GM21723 (cell line): ENCODE measurements around the gene PEX11G.

Experiments used
- ATAC-seq: cut with Tn5 transposase; IDR thresholded peaks from one replicate; pipeline ENCODE4 v1.9.1; 2021; ENCODE audit warnings: mild to moderate bottlenecking, moderate library complexity; ENCODE audit not compliant: unreplicated experiment

The PEX11G gene

DNA sequence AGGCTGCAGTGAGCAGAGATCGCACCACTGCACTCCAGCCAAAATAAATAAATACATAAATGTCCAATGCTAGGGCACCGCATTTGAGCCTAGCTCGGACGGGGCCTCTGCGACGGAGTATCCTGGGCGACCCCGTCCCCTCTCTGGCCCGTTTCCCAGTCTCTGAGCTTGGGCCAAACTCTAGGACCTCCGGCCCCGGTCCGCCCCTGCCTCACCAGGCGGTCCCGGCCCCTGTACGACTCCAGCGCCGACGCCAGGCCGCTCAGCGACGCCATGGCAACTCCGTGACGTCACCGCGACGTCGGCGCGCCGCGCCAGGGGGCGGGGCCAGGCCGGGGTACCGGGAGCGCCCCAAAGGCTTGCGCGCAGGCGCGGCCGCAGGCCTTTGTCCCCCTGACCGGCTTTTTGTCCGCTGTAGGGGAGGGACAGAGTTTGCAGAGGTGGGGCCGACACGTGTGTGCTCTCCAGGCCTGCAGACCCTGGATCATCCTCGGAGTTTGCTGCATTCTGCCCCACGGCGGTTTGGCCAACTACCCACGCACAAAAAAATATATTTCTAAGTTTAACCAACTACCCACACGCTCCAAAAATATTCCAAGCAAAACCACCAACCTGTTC is at the start of gene PEX11G:
Gene PEX11G (minus strand): TSS at position 300 of the 618 bp plus-strand sequence. CDS start 25 bp downstream, at position 275.
- peak; percentile 65 for ATAC-seq

DNA sequence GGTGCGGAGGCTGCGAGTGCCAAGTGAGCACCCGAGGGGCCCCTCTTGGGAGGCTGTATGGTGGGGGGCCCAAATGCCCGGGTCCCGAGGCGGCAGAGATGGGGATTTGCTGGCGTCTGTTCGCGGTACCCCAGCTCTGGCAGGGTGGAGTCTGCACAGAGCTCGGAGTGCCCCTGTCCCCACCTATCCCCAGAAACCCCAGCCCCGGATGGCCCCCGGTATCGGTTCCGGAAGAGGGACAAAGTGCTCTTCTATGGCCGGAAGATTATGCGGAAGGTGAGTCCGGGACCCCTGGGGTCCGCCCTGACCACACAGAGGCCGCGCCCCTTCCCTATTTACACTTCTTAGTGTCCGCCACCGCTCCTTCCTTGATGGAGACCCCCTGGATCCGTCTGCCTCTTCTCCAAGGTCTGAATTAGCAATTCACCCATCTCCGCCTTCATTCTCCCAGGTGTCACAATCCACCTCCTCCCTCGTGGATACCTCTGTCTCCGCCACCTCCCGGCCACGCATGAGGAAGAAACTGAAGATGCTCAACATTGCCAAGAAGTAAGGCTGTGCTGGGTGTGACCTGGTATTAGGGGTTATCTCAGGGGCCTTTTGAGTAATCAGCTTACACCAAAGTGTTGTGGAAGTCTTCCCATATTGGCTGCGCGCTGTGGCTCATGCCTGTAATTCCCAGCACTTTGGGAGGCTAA is 47.3 kb upstream of the PEX11G start:
- no peak for ATAC-seq

DNA sequence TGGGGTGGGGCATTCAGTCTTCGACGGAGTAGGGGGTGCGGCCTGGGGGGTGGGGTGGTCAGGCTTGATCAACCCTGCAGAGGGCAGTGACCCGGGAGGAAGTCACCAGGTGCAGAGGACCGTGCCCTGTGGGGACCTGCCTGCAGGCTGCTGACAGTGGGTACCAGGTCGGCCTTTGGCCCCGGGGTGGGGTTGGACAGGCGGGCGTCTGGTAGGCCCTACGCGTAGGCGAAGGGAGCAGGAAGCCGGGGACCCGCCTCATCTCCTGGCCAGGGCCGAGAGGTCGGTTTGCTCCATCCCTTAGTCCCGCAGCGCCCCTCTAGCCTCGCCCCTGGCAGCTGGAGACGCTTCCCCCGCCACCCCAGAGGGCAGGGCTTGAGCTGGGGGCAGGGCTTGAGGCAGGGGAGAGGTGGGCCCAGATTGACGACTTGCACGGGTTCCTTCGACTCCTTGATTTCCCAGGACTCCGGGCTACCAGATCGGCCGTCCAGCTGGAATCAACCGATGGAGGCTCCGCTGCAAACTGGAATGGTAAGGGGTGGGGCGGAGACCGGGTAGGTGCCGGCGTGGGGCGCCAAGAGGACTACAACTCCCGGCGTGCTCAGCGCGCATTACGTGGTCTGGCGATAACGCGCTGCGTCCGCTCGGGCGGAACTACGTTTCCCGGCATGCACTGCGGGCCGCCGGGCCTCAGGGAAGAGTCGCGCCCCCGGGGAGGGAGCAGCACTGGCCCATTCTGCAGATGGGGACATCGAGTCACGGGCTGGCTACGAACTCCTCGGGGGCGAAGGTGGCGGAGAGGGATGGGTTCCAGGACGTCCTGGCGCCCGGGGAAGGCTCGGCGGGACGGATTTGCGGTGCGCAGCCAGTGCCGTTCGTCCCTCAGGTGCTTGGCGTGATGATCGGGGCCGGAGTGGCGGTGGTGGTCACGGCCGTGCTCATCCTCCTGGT is 46.5 kb upstream of the PEX11G start, which contains the start of gene PNPLA6:
Gene PNPLA6 (plus strand): TSS at position 671 of the 951 bp plus-strand sequence. CDS start 72 bp downstream, at position 743.
- ATAC-seq: peak; percentile 76

DNA sequence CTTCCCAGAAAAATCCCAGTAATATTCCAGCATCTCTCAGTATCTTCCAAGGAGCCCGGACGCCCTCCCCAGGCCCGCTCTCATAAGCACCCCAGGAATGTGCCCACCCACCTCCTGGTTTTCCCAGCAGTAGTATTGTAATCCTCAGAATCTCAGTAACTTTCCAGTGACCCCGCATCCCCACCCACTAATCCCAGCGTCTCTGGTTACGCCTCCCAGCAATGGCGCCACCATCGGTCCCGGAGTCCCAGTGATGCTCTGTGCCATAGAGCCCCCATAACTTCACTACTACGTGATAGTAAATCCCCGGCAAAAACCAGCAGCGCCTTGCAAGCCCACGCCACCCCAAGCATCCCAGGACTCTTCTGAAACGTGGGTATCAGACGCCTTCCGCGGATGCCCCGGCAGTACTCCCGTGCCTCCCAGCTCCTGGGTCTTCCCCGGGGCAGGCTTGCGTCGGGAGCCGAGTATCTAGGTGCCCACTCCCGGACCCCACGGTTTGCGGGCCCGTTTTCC is 45.8 kb upstream of the PEX11G start:
- ATAC-seq: no peak

DNA sequence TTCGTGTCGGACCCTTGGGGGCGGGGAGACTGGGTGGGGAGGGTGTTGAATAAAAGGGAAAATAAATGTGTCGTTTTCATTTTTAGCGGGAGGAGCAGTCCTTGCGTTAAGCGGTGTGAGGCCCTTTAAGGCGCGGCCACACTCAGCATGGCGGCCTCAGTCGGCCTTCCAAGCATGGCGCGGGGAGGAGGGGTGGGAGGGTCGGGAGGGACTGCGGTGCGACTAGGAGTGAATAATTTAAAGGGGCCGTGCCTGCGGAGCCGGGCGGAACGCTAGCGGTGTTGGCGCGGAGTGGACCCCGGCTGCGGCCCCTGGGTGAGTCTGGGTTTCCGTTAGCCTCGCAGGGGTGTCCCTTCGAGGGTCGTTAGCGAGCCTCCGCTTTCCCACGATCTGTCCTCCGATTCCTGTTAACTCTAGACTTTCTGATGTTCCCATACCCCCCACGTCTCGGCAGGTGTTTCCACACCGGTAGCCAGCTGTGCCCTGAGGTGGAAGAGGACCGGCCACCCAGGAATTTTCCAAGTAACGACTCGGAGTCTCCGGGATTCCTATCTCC is 45.2 kb upstream of the PEX11G start:
- ATAC-seq: no peak

DNA sequence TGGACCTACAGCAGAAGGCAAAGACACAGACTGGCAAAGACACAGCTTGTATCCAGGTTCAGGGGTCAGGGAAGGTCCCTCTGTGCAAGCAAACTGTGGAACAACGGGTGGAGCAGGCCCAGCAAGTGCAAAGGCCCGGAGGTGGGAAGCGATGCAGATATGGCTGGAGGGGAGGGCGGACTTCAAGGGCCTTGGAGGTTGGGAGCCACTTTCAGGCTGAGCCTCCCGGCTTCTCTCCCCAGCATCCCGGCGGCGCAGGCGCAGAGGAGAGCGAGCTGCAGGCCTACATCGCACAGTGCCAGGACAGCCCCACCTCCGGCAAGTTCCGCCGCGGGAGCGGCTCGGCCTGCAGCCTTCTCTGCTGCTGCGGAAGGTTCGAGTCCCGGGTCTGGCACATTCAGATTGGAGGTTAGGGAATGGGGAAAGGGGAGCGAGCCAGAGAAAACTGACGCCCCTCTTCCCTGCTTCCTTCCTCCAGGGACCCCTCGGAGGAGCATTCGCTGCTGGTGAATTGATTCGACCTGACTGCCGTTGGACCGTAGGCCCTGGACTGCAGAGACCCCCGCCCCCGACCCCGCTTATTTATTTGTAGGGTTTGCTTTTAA is 44.5 kb upstream of the PEX11G start:
- no peak for ATAC-seq

DNA sequence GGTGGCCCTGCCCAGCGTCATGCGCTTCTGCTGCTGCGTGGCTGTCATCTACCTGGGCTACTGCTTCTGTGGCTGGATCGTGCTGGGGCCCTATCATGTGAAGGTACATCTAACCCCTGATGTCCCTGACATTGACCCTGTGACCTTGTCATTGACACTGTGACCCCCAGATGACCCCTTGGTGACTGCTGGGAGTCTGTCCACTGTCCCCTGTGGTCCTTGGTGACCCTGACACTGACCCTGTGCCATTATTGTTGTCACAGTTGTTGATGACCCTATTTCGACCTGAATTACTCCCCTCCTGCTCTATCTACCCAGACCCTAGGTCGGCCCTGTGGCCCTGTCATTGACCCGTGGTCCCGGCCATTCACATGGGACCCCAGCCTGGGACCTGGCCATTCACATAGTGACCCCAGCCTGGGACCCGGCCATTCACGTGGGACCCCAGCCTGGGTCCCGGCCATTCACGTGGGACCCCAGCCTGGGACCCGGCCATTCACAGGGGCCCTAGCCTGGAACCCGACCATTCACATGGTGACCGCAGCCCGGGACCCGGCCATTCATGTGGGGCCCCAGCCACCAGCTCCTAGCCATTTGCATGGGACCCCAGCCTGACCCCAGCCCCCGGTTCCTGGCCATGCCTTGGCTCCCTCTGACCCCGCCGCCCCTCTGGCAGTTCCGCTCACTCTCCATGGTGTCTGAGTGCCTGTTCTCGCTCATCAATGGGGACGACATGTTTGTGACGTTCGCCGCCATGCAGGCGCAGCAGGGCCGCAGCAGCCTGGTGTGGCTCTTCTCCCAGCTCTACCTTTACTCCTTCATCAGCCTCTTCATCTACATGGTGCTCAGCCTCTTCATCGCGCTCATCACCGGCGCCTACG is 41.0 kb upstream of the PEX11G start:
- ATAC-seq: no peak

DNA sequence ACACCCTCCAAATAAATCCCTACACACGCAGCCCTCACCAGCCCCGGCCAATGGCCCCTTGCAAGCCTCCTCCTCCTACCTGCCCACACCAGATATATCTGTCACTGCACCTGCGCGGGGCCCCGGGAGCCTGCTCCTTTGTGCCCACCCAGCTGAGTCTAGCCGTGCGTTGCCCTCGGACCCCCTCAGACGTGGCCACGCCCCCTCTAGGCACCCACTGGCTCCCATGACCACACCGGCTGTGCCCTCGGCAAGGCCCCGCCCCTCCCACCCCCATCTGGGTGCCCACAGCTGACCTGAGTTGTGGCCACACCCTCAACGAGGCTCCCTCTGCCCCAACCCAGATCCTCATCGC is 40.4 kb upstream of the PEX11G start:
- no peak for ATAC-seq

DNA sequence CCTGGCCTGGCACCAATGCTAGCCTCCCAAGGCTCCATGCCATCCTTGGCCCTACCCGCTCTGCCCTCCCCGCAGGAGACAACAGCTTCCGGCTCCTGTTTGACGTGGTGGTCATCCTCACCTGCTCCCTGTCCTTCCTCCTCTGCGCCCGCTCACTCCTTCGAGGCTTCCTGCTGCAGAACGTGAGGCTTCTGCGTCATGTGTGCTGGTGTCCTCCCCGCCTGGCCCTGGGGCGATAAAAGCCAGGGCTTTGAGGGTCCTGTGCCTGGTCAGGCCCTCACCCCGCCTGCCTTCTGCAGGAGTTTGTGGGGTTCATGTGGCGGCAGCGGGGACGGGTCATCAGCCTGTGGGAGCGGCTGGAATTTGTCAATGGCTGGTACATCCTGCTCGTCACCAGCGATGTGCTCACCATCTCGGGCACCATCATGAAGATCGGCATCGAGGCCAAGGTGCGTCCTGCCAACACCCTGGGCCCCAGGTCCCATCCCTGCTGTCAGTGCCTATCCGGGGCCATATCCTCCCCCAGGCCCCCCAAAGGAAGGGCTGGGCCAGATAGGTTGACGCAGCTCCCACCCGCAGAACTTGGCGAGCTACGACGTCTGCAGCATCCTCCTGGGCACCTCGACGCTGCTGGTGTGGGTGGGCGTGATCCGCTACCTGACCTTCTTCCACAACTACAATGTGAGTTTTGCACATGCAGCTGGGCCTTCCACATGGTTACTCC is 39.8 kb upstream of the PEX11G start:
- no peak for ATAC-seq

DNA sequence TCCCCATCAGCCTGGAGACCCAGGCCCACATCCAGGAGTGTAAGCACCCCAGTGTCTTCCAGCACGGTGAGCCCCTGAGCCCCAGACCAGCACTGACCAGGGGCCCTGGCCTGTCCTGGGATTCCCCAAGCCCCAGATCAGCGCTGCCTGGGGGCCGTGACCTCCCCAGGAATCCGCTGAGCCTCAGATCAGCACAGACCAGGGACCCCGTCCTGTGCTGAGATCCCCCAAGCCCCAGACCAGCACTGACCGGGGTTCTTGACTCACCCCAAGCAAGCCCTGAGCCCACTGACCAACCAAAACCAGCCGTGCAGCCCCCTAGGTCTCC is 39.3 kb upstream of the PEX11G start:
- no peak for ATAC-seq

DNA sequence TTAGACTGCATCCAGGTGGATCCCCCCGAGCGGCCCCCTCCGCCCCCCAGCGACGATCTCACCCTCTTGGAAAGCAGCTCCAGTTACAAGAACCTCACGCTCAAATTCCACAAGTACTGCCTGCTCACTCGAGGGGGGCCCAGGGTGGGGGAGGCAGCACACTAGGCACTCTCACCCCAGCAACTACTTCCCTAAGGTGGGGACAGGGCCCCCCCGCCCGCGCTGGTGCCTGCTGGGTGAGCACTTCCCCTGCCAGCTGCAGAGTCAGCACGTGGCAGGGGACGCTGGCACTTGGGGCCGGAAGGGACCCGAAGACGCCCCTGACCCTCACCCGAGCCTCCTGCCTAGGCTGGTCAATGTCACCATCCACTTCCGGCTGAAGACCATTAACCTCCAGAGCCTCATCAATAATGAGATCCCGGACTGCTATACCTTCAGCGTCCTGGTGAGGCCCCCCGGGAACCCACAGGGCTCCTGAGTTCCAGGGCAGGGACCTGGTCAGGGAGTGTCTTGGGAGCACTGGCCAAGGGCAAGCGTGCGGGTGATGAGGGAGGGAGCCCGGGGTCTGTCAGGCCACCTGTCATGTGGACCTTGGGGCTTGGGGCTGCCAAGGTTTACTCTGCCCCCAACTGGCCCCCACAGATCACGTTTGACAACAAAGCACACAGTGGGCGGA is 38.8 kb upstream of the PEX11G start:
- no peak for ATAC-seq

DNA sequence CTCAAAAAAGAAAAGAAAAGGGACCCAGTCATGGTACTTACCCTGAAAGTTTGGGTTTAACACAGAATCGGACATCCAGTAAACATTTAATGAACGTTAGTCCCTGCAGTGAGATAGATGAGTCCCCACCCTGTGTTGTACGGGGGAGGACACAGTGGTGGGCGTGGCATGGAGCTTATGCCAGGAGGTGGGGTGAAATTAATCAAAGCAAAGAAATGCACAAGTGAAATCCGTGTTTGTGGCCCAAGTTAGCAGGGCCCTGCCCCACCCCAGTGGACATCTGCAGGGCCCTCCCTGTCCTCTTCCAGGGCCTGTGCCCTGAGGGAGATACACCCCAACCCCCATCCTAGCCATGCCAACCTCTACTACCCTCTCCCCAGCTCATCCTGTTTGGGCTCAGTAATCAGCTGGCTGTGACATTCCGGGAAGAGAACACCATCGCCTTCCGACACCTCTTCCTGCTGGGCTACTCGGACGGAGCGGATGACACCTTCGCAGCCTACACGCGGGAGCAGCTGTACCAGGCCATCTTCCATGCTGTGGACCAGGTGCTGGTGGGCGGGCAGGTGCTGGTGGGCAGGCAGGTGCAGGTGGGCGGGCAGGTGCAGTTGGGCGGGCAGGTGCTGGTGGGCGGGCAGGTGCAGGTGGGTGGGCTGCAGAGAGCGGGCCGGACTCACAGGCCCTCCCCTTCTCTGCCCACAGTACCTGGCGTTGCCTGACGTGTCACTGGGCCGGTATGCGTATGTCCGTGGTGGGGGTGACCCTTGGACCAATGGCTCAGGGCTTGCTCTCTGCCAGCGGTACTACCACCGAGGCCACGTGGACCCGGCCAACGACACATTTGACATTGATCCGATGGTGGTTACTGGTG is 37.5 kb upstream of the PEX11G start:
- no peak for ATAC-seq

DNA sequence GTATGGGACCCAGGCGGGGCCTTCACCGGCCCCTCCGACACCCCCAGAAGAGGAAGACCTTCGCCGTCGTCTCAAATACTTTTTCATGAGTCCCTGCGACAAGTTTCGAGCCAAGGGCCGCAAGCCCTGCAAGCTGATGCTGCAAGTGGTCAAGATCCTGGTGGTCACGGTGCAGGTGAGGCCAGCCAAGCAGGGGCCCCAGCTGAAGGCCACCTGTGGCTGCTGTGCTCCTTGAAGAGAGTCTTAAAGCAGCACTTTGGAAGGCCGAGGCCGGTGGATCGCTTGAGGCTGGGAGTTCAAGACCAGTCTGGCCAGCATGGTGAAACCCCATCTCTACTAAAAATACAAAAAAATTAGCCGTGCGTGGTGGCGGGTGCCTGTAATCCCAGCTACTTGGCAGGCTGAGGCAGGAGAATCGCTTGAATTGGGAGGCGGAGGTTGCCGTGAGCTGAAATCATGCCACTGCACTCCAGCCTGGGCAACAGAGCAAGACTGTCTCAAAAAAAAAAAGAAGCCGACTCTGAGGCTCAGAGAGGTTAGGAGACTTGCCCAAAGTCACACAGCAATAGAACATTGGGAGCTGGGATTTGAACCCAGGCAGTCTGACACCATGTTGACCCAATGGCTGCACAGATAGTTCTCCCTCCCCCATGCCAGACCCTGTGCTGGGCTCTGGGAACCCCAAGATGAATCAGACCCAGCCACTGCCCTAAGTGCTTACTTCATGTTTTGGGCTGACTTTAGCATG is 36.3 kb upstream of the PEX11G start:
- no peak for ATAC-seq

DNA sequence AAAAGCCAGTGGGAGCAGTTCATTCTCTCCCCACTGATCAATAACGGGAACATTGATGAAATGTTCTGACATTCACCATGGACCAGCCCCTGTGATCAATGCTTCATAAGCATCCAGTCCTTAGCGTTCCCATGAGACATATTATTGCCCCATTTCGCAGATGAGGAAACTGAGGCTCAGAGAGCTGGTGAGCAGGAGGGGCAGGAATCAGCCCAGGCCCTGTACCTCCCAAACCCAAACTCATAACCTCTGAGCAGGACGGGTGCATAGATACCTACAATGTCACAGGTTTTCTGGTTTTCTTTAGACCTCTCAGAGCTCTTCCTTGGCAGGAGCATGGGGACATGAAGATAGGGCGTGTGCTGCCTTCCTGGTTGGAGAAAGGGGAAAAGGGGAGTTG is 35.7 kb upstream of the PEX11G start:
- no peak for ATAC-seq

DNA sequence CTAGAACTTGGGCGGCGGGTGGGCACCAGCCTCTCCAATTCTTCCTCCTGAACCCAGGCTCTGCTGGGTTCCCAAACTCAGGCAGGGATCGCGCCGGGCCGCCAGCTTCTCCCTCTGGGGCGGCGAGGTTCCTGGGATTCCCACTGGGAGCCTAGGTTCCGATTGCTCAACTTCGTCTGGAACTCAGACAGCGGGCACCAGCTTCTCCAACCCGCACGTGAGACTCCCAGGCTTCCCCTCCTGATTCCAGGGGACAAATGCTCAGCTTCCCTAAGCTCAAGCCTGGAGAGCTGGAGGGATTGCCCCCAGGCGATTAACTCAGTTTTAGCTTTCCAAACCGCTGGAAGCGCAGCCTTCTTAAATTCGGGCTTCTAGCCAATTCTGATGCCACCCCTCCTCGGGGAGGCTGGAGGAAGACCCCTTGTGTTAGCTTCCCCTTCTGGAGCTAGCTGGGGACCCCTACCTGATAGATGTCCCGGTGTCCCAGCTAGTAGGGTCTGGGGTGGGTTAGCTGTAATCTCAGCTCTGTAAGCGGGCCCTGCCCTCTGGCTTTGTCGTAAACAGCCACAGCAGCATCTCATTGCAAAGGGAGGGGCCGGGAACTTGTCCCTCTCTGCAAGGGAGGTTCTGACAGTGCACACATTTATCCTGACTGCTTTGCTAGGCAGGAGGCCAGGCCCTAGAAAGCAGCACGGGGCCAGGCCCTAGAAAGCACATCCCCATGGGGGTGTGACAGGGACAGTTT is 34.3 kb upstream of the PEX11G start:
- ATAC-seq: peak; percentile 15
